DMS153 treated with DMSO at 0.1 percent for 48 hours (cell line): ENCODE results near the gene TNFRSF19.
"Not testable (repeated sequence)": the region's sequence is repeated elsewhere in the genome, so short reads cannot be mapped to it uniquely, and the experiment has no call there.

Experiments
- DNase-seq: peaks from one replicate; lab custom pipeline; 2025; ENCODE audit not compliant: unreplicated experiment; lab: John Stamatoyannopoulos, UW

Gene TNFRSF19

GRCh38 chr13:23570099-23570920, at the start of gene TNFRSF19:
Gene TNFRSF19 (plus strand): TSS chr13:23570412. CDS start chr13:23590184, 19,772 bp downstream.
- peak; percentile 31 for DNase-seq

GRCh38 chr13:23529926-23530325, 40.3 kb upstream of the TNFRSF19 start:
- not testable (repeated sequence) for DNase-seq

GRCh38 chr13:23531446-23531845, 38.8 kb upstream of the TNFRSF19 start:
- no peak for DNase-seq

- DNase-seq = no peak
These were observed 36.1 kb upstream of the TNFRSF19 start for GRCh38 chr13:23534090-23534489.

GRCh38 chr13:23541221-23541824, 28.9 kb upstream of the TNFRSF19 start:
- DNase-seq = no peak

GRCh38 chr13:23544668-23545067, 25.5 kb upstream of the TNFRSF19 start:
- DNase-seq = no peak

DNA sequence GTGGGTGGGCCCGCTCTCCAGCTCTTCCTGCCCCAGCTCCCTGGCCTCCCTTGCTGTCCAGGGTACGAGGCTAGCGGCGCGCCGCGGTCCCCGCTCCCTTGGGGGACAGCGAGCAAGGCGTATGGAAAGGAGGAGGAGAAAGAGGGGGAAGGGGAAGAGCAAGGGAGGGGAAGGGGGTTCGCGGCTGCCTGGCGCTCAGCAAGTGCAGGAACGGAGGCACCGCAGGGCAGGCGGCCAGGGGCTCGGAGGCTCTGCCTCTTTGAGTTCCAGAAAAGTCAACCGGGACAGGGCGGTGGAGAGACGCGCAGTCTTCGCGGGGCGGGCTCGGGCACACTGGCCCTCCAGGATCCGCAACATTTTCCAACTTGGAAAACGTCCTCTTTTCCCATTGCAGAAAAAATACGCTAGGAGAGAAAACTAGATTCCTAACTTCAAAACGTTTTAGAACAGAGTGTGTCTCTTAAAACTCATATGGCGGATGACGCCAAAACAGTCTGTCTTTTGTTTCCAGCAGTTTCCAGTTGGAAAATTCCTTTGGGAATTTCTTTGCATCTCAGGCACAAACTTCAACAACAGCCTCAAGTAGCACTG, 23.1 kb upstream of the TNFRSF19 start:
- no peak for DNase-seq

DNA sequence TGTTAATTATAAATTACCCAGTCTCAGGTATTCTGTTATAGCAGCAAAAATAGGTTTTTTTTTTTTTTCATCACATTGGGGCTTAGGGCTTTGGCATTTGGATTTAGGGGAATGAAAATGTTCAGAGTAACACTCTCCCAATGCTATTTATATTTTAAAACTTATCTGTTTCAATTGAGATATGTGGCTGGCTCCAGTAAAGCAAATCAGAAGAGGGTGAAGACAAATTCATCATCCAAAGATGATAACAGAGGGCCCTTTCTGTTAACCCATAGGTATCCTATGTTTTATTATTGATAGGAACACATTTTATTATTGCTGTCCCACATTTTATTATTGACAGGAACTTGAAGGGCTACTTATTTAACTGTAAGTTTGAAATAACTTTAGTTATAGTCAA, 20.5 kb upstream of the TNFRSF19 start:
- no peak for DNase-seq

DNA sequence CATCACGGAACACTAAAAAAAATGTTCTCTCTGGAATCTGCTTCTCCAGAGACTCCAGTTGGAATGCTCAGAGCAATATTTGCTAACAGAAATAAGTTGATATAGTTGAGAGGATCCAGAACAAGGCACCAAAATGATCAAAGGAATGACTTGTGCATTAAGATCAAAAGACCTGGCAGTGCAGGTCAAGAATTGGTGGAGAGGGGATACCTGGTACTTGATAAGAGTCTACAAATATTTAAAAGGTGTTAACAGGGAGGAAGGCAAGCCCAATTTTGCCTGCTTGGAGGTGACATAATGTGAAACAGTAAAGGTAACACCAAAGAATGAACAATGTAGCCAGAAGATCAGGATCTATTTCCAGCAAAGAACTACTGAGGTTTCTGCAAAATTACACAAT, 20.0 kb upstream of the TNFRSF19 start:
- DNase-seq = no peak

GRCh38 chr13:23551213-23552008, 18.8 kb upstream of the TNFRSF19 start:
- no peak for DNase-seq

- DNase-seq = no peak
These were observed 18.0 kb upstream of the TNFRSF19 start for GRCh38 chr13:23552171-23552570.

DNA sequence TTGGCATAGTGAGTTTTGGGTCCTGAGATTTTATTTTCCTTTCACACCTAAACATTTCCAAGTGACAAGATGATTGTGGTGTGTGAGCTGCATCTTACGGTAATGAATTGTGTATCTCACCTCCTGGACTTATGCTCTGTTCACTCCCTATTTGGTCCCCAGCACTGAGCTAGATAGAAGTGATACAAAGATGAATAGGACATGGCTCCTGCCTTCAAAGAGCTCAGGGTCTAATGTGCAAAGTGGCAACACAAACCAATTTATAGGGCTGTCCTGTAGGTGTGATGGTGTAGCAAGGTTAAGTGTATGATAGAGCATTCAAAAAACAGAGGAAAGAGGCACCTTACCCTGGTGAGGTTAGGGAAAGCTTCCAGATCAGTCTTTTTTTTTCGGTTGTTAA, 17.6 kb upstream of the TNFRSF19 start:
- DNase-seq = no peak

GRCh38 chr13:23554000-23554399, 16.2 kb upstream of the TNFRSF19 start:
- DNase-seq = no peak

DNA sequence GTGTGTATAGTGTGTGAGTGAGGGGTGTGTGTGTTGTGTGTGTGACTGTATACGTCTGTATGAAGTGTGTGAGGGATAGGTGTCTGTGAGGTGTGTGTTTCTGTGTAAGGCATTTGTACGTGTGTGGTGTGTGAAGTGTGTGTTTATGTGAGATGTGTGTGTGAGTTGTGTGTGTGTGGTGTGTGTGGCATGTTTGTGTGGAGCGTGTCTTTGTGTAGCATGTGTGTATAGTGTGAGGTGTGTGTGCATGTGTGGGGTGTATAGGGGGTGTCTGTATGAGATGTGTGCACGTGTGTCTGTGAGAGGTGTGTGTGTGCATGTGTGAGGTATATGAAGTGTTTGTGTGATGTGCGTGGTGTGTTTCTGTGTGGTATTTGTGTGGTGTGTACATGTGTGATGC, 13.2 kb upstream of the TNFRSF19 start:
- no peak for DNase-seq

GRCh38 chr13:23557733-23558132, 12.5 kb upstream of the TNFRSF19 start:
- no peak for DNase-seq

DNA sequence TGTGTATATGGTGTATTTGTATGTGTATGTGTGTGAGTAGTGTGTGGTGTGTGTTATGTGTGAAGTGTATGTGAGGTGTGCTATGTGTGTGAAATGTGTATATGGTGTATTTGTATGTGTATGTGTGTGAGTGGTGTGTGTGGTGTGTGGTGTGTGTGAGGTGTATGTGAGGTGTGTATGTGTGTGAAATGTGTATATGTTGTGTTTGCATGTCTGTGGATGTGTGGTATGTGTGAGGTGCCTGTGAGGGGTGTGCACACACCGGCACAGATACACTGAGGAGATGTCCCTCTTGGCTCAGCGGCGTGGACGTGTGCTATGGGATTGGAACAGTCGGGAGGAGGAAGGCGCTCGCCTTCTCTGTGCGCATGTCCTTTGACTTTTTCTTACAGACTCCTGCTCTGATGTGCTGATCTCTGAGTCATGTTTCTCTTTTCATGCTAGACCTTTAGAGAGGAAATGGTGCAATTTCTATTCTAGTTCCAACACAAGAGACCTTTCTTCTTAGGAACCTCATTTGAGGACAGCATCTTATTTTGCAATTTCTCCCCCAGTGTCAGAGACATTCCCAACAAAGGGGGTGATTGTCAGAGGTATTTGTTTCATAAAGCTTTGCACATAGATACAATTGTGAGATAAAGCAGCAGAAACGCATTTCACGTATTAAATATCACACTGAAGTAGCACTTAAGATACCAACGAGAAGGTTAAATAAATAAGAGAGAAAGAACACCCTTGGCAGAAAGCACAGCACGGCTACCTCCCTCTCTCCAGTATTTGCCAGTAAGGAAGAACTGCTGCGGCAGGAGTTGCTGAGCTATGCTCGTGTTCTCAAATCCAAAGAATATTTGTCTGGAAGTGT, 11.3 kb upstream of the TNFRSF19 start:
- peak; percentile 62 for DNase-seq

GRCh38 chr13:23560571-23561089, 9.6 kb upstream of the TNFRSF19 start:
- no peak for DNase-seq

GRCh38 chr13:23561261-23561660, 9.0 kb upstream of the TNFRSF19 start:
- DNase-seq = no peak

DNA sequence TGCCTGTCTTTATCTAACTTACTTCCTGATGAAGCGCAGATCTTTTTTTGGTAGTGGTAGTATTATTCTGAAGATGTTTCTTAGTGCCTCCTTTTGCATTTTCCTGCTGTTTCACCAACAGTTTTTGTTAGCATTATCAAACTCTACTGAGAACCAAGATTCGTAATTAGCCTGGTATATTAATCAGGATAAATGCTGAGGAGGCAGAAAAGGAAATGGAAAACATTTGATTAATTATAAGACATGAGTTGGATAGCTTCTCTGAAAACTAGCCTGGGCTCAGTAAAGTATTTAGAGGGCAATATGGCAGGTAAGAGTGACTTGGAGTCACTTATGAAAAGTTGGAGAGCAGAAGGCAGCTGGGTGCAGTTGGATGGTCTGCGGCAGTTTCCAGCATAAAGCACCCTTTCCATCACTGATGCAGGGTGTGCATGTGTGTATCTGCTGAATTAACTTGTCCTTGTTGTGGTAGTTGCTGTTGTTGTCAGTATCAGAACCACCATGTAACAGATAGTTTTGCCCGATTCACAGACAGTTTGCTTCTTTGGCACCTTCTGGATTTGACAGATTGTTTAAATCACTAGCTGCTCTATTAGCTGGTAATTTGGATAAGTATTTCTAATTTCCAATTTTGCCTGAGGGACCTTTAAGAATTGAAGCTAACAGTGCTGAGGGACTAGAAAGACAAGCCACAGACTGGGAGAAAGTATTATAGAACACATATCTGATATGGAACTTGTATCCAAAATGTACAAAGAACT, 6.9 kb upstream of the TNFRSF19 start:
- DNase-seq = no peak
